Activated CD4-positive, alpha-beta T cell treated with anti-CD3 and anti-CD28 coated beads for 36 hours (primary cell): ENCODE data around the gene HOXA11. TPM values are rescaled to one million over a fixed set of nuclear protein-coding genes. Genes with fewer than 3 reads are reported as not detected.
A peak's percentile ranks its signal among the peaks of the same experiment; 100 is the strongest.

Experiments used
- ATAC-seq: fragments of 200-7000 bp; cut with Tn5 transposase; one replicate; pipeline ENCODE4 v1.10.0; 2021; ENCODE audit warnings: mild to moderate bottlenecking, moderate library complexity
- CTCF ChIA-PET: fragments of 350-600 bp; sonication (Branson Sonifier 250); formaldehyde crosslinking; loops from one replicate; lab custom pipeline; 2021; ENCODE audit warnings: antibody characterized with exemption; lab: Charles Lee
- POLR2A ChIA-PET: fragments of 350-600 bp; sonication (Branson Sonifier 250); formaldehyde crosslinking; loops from one replicate; lab custom pipeline; 2021; ENCODE audit warnings: antibody characterized with exemption, inconsistent platforms; lab: Charles Lee
- DNase-seq: peaks from one replicate; pipeline ENCODE4 v3.0.0-alpha.2; 2020
- H3K27ac Mint-ChIP-seq: one replicate; pipeline ENCODE4 v1.8.0; 2021; ENCODE audit warnings: mixed read lengths
- H3K27me3 Mint-ChIP-seq: one replicate; pipeline ENCODE4 v1.8.0; 2021; ENCODE audit warnings: mixed read lengths
- H3K36me3 Mint-ChIP-seq: one replicate; pipeline ENCODE4 v1.8.0; 2021; ENCODE audit warnings: low read depth, mixed read lengths
- H3K4me1 Mint-ChIP-seq: one replicate; pipeline ENCODE4 v1.8.0; 2021; ENCODE audit warnings: mixed read lengths
- H3K4me3 Mint-ChIP-seq: one replicate; pipeline ENCODE4 v1.8.0; 2021; ENCODE audit warnings: mild to moderate bottlenecking, moderate library complexity, mixed read lengths
- H3K9me3 Mint-ChIP-seq: one replicate; pipeline ENCODE4 v1.8.0; 2021; ENCODE audit warnings: low read depth, mixed read lengths
- intact Hi-C, 2 experiments: fragments of 100-400 bp; cut with DNase I in 1 of 2; cut with micrococcal nuclease in 1 of 2; formaldehyde crosslinking; loops; one replicate each; pipeline versions ENCODE4 v1.14.2 to v1.15.1; 2022 to 2024; cut with DNase I, micrococcal nuclease
- microRNA-seq: library from miRNA; unstranded; fragments of <30 nt; microRNA quantifications from one replicate; pipeline ENCODE4 v1.2.0, GENCODE V29; 2021; ENCODE audit warnings: borderline replicate concordance
- total RNA-seq, 2 experiments: library from RNA; stranded (reverse); gene quantifications; one replicate each; pipeline ENCODE4 v1.2.3, GENCODE V29; 2021

HOXA11 gene
- total RNA-seq, 2 experiments from 2014 or later, result not detected

DNA sequence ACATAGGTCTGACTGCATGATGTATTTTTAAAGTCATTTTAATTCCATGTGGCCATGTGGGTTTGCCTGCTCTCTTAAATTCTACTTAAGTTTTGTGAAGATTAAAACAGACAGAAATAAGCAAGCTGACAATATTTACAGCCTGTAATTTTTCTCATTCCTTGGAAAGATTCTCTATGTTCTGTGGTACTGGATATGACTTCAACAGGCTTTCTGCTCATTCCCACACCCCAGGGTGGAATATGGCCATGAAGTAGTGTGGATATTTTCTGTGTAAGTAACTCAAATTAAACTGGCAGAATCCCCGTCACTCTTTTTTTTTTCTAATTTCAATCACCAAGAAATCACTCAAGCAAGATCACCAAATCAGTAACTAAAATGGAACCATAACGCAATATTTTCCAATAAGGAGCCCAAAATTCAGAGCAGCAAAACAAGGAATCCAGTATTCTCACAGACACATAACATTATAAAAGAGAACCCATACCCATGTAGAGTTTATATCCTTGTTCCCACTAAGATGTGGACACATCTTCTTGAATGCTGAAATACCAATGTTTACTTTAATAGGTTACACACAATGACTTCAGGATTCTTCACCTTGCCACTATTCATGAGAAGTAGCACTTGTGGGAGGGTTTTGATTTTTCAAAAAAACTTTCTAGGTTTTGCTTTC, 47.3 kb downstream of the HOXA11 start:
- H3K27ac Mint-ChIP-seq, result no peak overlapping the region
- ATAC-seq, result no peak
- no peaks in the 10 kb centered on the region for H3K9me3 Mint-ChIP-seq
- intact Hi-C loops, result no loop called here
- POLR2A ChIA-PET, result no interaction called here
- DNase-seq, result no peak
- peaks cover 19% of the 10 kb centered on the region for H3K4me1 Mint-ChIP-seq
- no peaks in the 10 kb centered on the region for H3K36me3 Mint-ChIP-seq
- peaks cover 36% of the 10 kb centered on the region for H3K27me3 Mint-ChIP-seq
- H3K4me3 Mint-ChIP-seq, result no peak overlapping the region
- CTCF ChIA-PET, result no interaction called here

DNA sequence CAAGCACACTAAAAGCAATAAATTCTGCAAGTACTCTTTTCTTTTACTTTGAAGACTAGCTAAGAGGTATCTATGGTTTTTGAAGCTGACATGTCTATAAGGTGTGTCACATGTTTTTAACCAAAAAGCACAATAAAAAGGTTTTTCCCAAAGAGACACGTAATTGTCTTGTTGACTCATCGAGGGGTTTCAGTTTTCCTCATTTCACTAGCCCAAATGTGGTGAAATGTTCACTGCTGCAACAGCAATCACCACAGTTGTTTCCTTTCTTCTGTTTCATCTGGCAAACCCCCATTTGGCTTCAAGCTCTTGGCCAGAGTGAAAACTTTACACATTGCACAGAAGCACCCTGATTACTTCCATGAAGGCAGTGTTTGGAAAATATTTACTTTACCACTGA, 50.6 kb downstream of the HOXA11 start:
- Mint-ChIP-seq H3K4me3 (no peak overlapping the region), H3K36me3 (no peaks in the 10 kb centered on the region), H3K27ac (peak overlapping the region; percentile 49), H3K27me3 (peaks cover 32% of the 10 kb centered on the region), H3K9me3 (no peaks in the 10 kb centered on the region), H3K4me1 (peaks cover 19% of the 10 kb centered on the region)
- ATAC-seq (peak; percentile 78), DNase-seq (peak; percentile 39)
- intact Hi-C loops, result loop anchor here (1.0 to 5.0 kb wide), 4 partner anchors 16 to 269 kb away; partner anchors contain the start of gene HOXA1 (in 1 of the 2)
- ChIA-PET POLR2A (no interaction called here), CTCF (interaction anchor here (0.8 to 1.2 kb wide), 2 partner anchors 24 to 33 kb away, joined by 3 read pairs; no protein-coding TSS in a partner anchor)

DNA sequence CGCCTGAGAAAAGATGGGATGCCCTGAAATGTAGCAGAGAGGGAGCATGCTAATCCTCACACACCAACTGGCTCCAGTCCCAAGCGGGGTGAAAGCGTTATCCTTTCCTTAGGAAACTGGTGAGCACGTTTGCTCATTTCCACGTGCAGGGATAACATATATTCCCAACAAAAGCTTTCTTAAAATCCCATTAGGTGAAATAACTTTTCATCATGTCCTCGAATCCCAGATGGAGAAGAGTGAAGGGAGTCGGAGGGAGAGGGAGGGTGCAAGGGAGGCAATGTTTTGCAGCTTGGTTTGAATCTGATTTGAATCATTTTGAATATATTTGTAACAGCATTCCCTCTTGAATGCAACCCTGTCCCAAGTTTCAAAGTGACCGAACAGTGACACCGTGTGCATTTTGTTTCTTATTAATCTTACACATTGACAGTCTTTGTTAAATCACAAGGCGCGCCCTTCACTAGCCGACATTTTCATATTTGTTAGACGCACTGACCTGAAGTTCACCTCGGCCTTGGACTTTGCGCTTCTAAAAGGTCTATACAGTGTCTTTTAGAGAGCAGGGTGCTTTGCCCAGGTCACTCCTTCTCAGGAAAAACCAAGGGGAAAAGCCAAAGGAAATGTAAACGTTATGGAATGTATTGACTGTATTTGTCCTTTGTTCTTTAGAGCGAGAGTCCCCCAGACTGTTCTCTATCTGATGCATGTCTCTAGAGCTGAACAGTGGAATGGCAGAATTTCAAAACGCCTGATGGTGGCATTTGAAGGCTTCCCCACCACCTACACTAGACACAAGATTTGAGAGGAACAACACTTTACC, 51.4 kb downstream of the HOXA11 start:
- Mint-ChIP-seq H3K36me3 (no peaks in the 10 kb centered on the region), H3K4me3 (no peak overlapping the region), H3K27me3 (peaks cover 36% of the 10 kb centered on the region), H3K9me3 (no peaks in the 10 kb centered on the region), H3K27ac (no peak overlapping the region), H3K4me1 (peaks cover 19% of the 10 kb centered on the region)
- CTCF ChIA-PET, result interaction anchor here (0.6 to 0.8 kb wide), 2 partner anchors 32 to 55 kb away, joined by 3 read pairs; no protein-coding TSS in a partner anchor
- ATAC-seq (no peak), DNase-seq (no peak)
- POLR2A ChIA-PET, result no interaction called here
- intact Hi-C loops, result loop anchor here (1.0 to 5.0 kb wide), 4 partner anchors 17 to 268 kb away; partner anchors contain the start of gene HOXA1 (in 1 of the 2)

DNA sequence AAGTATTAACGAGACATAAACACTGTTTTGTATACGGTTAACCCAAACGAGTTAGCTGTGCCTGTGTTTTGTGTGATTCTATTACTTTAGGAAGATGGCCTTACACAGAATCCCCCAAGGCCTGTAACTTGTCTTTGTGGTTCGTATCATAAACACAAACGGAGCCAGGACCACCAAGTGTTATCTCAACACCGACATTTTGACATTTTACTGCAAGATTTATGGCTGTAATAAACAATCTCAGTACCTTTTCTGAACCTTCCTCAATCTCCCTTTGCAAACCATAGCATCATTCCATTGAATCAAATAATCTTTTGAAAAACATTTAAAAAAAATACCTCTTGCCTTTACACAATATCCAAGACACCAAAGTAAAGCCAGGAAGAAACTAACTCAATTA, 52.1 kb downstream of the HOXA11 start:
- POLR2A ChIA-PET, result no interaction called here
- ATAC-seq, result no peak
- no peaks in the 10 kb centered on the region for H3K9me3 Mint-ChIP-seq
- no peak for DNase-seq
- intact Hi-C loops, result loop anchor here in 1 of 2 experiments (5.0 kb wide), 1 partner anchor 36 kb away; the partner anchor contains the start of gene HOXA1
- peaks cover 38% of the 10 kb centered on the region for H3K27me3 Mint-ChIP-seq
- H3K4me1 Mint-ChIP-seq, result peaks cover 19% of the 10 kb centered on the region
- H3K36me3 Mint-ChIP-seq, result no peaks in the 10 kb centered on the region
- CTCF ChIA-PET, result no interaction called here
- H3K27ac Mint-ChIP-seq, result no peak overlapping the region
- H3K4me3 Mint-ChIP-seq, result no peak overlapping the region

DNA sequence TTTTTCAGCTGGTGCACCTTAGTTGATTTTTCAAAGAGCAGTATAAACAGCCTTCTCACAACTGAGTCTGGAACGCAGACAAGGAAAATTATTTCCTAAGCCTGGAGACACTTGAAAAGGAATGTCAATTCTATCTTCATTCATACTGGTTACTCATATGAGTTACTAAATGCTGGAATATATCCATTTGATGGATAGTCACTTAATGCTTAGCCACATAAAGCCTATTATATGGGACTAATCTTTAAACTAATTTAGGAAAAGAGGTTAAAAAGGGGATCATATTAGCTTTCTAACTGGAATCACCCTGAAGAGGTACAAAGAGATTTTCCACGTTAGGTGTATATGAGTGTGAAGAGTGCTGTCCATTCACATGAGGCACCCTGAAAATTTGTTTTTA, 52.8 kb downstream of the HOXA11 start:
- DNase-seq, result no peak
- POLR2A ChIA-PET, result no interaction called here
- Mint-ChIP-seq H3K9me3 (no peaks in the 10 kb centered on the region), H3K27ac (no peak overlapping the region), H3K4me1 (peaks cover 19% of the 10 kb centered on the region), H3K36me3 (no peaks in the 10 kb centered on the region), H3K27me3 (peaks cover 34% of the 10 kb centered on the region), H3K4me3 (no peak overlapping the region)
- CTCF ChIA-PET, result interaction anchor here (1.1 kb wide), 2 partner anchors 16 to 18 kb away, joined by 3 read pairs; no protein-coding TSS in a partner anchor
- intact Hi-C loops, result loop anchor here in 1 of 2 experiments (5.0 kb wide), 1 partner anchor 35 kb away; the partner anchor contains the start of gene HOXA1
- no peak for ATAC-seq

DNA sequence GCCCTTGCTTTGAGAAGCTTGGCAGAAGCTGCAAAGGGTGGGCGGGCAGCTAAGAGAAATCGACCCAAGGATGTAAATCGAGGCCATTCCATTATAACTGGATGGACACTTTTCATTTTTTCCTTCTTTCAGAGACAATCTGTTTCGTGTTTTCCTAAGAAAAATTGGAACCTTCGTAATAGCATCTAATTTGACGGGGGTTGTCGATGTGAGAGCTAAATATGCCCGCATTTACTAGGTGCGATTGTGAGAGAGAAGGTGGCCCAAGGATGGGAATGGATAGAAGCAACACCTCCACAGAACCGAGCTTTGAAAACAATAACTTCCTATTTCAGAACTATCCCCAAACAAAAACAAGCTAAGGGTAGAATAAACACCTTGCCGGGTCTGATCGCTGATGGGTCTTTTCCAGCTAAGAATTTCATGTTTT, 53.6 kb downstream of the HOXA11 start:
- ATAC-seq (no peak), DNase-seq (no peak)
- CTCF ChIA-PET, result interaction anchor here (1.1 kb wide), 2 partner anchors 17 to 19 kb away, joined by 3 read pairs; no protein-coding TSS in a partner anchor
- Mint-ChIP-seq H3K36me3 (no peaks in the 10 kb centered on the region), H3K27ac (no peak overlapping the region), H3K4me3 (peak overlapping the region; percentile 56), H3K4me1 (peaks cover 19% of the 10 kb centered on the region), H3K27me3 (peaks cover 39% of the 10 kb centered on the region), H3K9me3 (no peaks in the 10 kb centered on the region)
- POLR2A ChIA-PET, result no interaction called here
- intact Hi-C loops, result loop anchor here in 1 of 2 experiments (5.0 kb wide), 1 partner anchor 34 kb away; the partner anchor contains the start of gene HOXA1

Small RNA genes lying within 50 kb of the gene (microRNA-seq; reads per million reads assigned to microRNA genes)
- gene MIR196B, result 2.5 reads per million

Other genes starting within 250 kb of the HOXA11 start
- gene HOXA1, start 89.2 kb downstream of the HOXA11 start, total RNA-seq, result under 1 TPM; 0.12 to 0.14 TPM
- not detected for gene HOXA2, start 82.5 kb downstream of the HOXA11 start, total RNA-seq
- gene HOXA4, start 54.5 kb downstream of the HOXA11 start, total RNA-seq, result under 1 TPM in 1 of 2 experiments, not detected in 1; 0.25 TPM
- gene HOXA5, start 41.6 kb downstream of the HOXA11 start, total RNA-seq, result not detected
- not detected for gene HOXA6, start 37.5 kb downstream of the HOXA11 start, total RNA-seq
- gene HOXA3, start 32.6 kb downstream of the HOXA11 start, total RNA-seq, result not detected
- not detected for gene HOXA7, start 28.6 kb downstream of the HOXA11 start, total RNA-seq
- gene HOXA9, start 19.7 kb downstream of the HOXA11 start, total RNA-seq, result not detected
- gene HOXA10, start 10.9 kb downstream of the HOXA11 start, total RNA-seq, result not detected
- not detected for gene HOXA13, start 14.9 kb upstream of the HOXA11 start, total RNA-seq
- gene EVX1, start 57.6 kb upstream of the HOXA11 start, total RNA-seq, result not detected